Sigmoid colon (tissue), 4 donors: ENCODE results near the gene LRRC3.

Source experiments
- CTCF ChIP-seq, 4 experiments: fragments of 450-650 bp in 3 of 4; fragments of 200-600 bp in 1 of 4; IDR thresholded peaks; one replicate each; pipeline ENCODE4 v1.5.1; 2016 to 2019; ENCODE audit warnings: antibody characterized with exemption in 4 of 4, mild to moderate bottlenecking in 3 of 4, moderate library complexity in 2 of 4
- EP300 ChIP-seq, 4 donors: sonication (generic); formaldehyde crosslinking; IDR thresholded peaks; one replicate each; pipeline ENCODE4 v1.6.1; 2017; ENCODE audit warnings: antibody characterized with exemption in 4 of 4
- POLR2A ChIP-seq, 2 donors: fragments of 450-650 bp; IDR thresholded peaks; one replicate each; pipeline ENCODE4 v1.6.1; 2016; ENCODE audit warnings: antibody characterized with exemption in 2 of 2, mild to moderate bottlenecking in 2 of 2, moderate library complexity in 2 of 2
- POLR2AphosphoS5 ChIP-seq, 4 donors: sonication (generic); formaldehyde crosslinking; IDR thresholded peaks; one replicate each; pipeline ENCODE4 v1.6.1; 2017; ENCODE audit warnings: antibody characterized with exemption in 4 of 4

GRCh38 chr21:44489962-44490361 is 34.7 kb downstream of the LRRC3 start:
- no peak for TF ChIP-seq CTCF (IDR thresholded peaks at IDR 0.05)
- TF ChIP-seq POLR2A (IDR thresholded peaks at IDR 0.05): no peak
- no peak for TF ChIP-seq POLR2AphosphoS5 (IDR thresholded peaks at IDR 0.05)
- no peak for TF ChIP-seq EP300 (IDR thresholded peaks at IDR 0.05)
